ENCODE results near the gene PXDN.
A peak's percentile ranks its signal among the peaks of the same experiment; 100 is the strongest.
"Not testable (repeated sequence)": the region's sequence is repeated elsewhere in the genome, so short reads cannot be mapped to it uniquely, and the experiment has no call there.

PXDN gene

GRCh38 chr2:1680222-1681016 lies 63.9 kb downstream of the PXDN start:
- DNase-seq: no peak

GRCh38 chr2:1679488-1680039 lies 64.8 kb downstream of the PXDN start:
- DNase-seq: not testable (repeated sequence)

GRCh38 chr2:1679065-1679464 lies 65.2 kb downstream of the PXDN start:
- DNase-seq: not testable (repeated sequence)

- DNase-seq: no peak
These were observed 65.7 kb downstream of the PXDN start for GRCh38 chr2:1678609-1679008.

GRCh38 chr2:1677821-1678165 lies 66.5 kb downstream of the PXDN start:
- DNase-seq: no peak

- DNase-seq: no peak
These were observed 67.1 kb downstream of the PXDN start for GRCh38 chr2:1676913-1677820.

GRCh38 chr2:1676091-1676912 lies 68.0 kb downstream of the PXDN start:
- no peak for DNase-seq

- DNase-seq: peak; percentile 73
These were observed 68.7 kb downstream of the PXDN start for GRCh38 chr2:1675633-1676032.

- DNase-seq: no peak
These were observed 69.4 kb downstream of the PXDN start for GRCh38 chr2:1674766-1675397.

GRCh38 chr2:1674276-1674675 lies 70.0 kb downstream of the PXDN start:
- no peak for DNase-seq

- no peak for DNase-seq
These were observed 71.0 kb downstream of the PXDN start for GRCh38 chr2:1673160-1673944.

GRCh38 chr2:1672738-1673137 lies 71.6 kb downstream of the PXDN start:
- no peak for DNase-seq

GRCh38 chr2:1671916-1672315 lies 72.4 kb downstream of the PXDN start:
- DNase-seq: no peak

- DNase-seq: no peak
These were observed 73.7 kb downstream of the PXDN start for GRCh38 chr2:1670636-1671035.

- no peak for DNase-seq
These were observed 78.4 kb downstream of the PXDN start for GRCh38 chr2:1665761-1666505.

GRCh38 chr2:1664698-1665097 lies 79.6 kb downstream of the PXDN start:
- no peak for DNase-seq

- DNase-seq: no peak
These were observed 80.2 kb downstream of the PXDN start for GRCh38 chr2:1664076-1664605.

- DNase-seq: no peak
These were observed 80.7 kb downstream of the PXDN start for GRCh38 chr2:1663621-1664020.

GRCh38 chr2:1662606-1663180 lies 81.6 kb downstream of the PXDN start:
- no peak for DNase-seq

All from NCI-H226 (cell line).